OCI-LY3 (cell line): ENCODE data around the gene DNASE1L3.

Experiments used
- H2AFZ ChIP-seq: fragments of 200-600, 300-600 bp; shearing (Covaris generic); 2 replicates; pipeline ENCODE4 v1.6.0; 2014; ENCODE audit warnings: antibody characterized with exemption, low read depth, low read length
- H3K27ac ChIP-seq: fragments of 200-600, 300-600 bp; sonication (generic); 2 replicates; pipeline ENCODE4 v1.5.1; 2014; ENCODE audit warnings: mild to moderate bottlenecking, low read length, moderate library complexity, mixed read lengths
- H3K27me3 ChIP-seq: fragments of 200-600, 300-600 bp; sonication (generic); 2 replicates; pipeline ENCODE4 v1.6.1; 2014; ENCODE audit warnings: low read depth, low read length, mixed read lengths
- H3K36me3 ChIP-seq: fragments of 200-600, 300-600 bp; sonication (generic); replicated peaks from 2 replicates; pipeline ENCODE3; 2014; ENCODE audit warnings: low read depth, low read length, mixed read lengths
- H3K4me1 ChIP-seq: fragments of 300-600, 200-600 bp; sonication (generic); 2 replicates; pipeline ENCODE4 v1.6.1; 2014; ENCODE audit warnings: low read length, mixed read lengths
- H3K4me2 ChIP-seq: fragments of 200-600, 300-600 bp; sonication (generic); 2 replicates; pipeline ENCODE4 v1.6.1; 2014; ENCODE audit warnings: low read length, mixed read lengths
- H3K4me3 ChIP-seq: fragments of 300-600, 200-600 bp; sonication (generic); 2 replicates; pipeline ENCODE4 v1.5.1; 2014; ENCODE audit warnings: antibody characterized with exemption, mild to moderate bottlenecking, low read length, moderate library complexity
- H3K79me2 ChIP-seq: fragments of 300-600, 200-600 bp; shearing (Covaris generic); 2 replicates; pipeline ENCODE4 v1.6.1; 2014; ENCODE audit warnings: mild to moderate bottlenecking, low read length, mixed read lengths
- H3K9ac ChIP-seq: fragments of 300-600, 200-600 bp; shearing (Covaris generic); 2 replicates; pipeline ENCODE4 v1.6.0; 2014; ENCODE audit warnings: mild to moderate bottlenecking, low read length, moderate library complexity
- H3K9me3 ChIP-seq: fragments of 200-600, 300-600 bp; shearing (Covaris generic); 2 replicates; pipeline ENCODE4 v1.6.1; 2014; ENCODE audit warnings: low read length, mixed read lengths; ENCODE audit not compliant: insufficient read depth
- H4K20me1 ChIP-seq: fragments of 200-600, 300-600 bp; sonication (generic); 2 replicates; pipeline ENCODE4 v1.6.1; 2016; ENCODE audit warnings: low read length, mixed read lengths; ENCODE audit not compliant: insufficient read depth
- EZH2phosphoT487 ChIP-seq: fragments of 200-600 bp; shearing (Covaris generic); IDR thresholded peaks from 2 replicates; pipeline ENCODE4 v1.6.1; 2018; ENCODE audit warnings: antibody characterized with exemption, mixed run types, low read depth
- TF ChIP-seq, protein P1 (sequence below): fragments of 200-600, 300-600 bp; sonication (generic); IDR thresholded peaks from 2 replicates; pipeline ENCODE4 v1.5.1; 2014; ENCODE audit warnings: antibody characterized with exemption, low read length, low read depth

The DNASE1L3 gene

DNA sequence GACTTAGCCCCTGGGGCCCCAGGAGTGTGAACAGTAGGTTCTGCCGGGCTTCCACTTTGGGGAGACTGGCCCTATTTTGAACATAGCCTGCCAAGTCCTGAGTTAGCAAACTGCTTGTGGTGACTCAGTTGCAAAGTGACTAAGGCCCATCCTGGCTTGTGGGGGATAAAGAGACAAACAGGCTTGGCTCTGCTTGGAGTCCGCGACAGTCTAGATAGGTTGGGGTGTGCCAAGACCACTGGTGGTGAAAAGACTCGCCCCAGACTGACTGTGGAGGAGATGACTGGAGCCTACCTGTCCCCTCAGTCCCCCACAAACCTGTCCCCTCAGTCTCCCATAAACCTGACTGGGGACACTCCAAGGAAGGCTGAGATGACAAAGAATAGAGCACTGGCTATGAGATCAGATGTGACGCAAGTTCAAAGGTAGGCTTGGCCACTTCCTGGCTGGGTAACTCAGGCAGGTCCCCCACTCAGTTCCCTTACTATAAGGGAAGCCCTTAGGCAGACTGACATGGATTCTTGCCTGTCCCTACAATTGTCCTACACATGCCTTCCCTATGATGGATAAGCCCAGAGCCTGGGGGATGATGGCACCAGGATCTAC is 4.3 kb downstream of the DNASE1L3 start:
- H3K4me1 ChIP-seq: peaks cover 16% of the 10 kb centered on the region
- no peak overlapping the region for H3K27ac ChIP-seq

DNA sequence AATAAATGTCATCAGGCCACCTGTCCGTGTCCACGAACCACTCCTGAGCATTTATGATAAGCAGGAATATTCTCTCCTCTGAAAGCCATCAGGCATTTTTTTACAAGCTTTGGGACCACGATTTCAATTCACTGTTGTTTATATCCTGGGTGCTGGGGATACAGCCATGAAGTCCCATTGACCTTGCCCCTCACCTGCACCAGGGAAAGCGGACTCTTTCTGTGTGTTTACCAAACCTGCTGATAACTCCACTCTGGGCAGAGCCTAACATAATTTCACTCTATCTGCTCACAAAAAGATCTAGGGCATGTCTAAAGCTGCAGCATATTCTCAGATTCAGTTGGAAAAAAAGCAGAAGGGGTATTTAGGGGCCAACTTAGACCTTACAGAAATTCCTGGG is 4.8 kb downstream of the DNASE1L3 start:
- Histone ChIP-seq H4K20me1 (no peaks in the 10 kb centered on the region), H3K4me1 (peaks cover 19% of the 10 kb centered on the region), H3K4me3 (no peak overlapping the region), H3K79me2 (no peaks in the 10 kb centered on the region), H3K4me2 (no peak overlapping the region), H2AFZ (no peak overlapping the region), H3K27ac (no peak overlapping the region), H3K9me3 (peaks cover 8% of the 10 kb centered on the region; the same call in 1 of the 2 replicates), H3K9ac (no peak overlapping the region), H3K27me3 (no peaks in the 10 kb centered on the region), H3K36me3 (peaks cover 2% of the 10 kb centered on the region)
- TF ChIP-seq EZH2phosphoT487: no peak
- TF ChIP-seq, protein P1, sequence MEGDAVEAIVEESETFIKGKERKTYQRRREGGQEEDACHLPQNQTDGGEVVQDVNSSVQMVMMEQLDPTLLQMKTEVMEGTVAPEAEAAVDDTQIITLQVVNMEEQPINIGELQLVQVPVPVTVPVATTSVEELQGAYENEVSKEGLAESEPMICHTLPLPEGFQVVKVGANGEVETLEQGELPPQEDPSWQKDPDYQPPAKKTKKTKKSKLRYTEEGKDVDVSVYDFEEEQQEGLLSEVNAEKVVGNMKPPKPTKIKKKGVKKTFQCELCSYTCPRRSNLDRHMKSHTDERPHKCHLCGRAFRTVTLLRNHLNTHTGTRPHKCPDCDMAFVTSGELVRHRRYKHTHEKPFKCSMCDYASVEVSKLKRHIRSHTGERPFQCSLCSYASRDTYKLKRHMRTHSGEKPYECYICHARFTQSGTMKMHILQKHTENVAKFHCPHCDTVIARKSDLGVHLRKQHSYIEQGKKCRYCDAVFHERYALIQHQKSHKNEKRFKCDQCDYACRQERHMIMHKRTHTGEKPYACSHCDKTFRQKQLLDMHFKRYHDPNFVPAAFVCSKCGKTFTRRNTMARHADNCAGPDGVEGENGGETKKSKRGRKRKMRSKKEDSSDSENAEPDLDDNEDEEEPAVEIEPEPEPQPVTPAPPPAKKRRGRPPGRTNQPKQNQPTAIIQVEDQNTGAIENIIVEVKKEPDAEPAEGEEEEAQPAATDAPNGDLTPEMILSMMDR: no peak

More for the DNA sequence above, 4.3 kb downstream of the DNASE1L3 start:
- Histone ChIP-seq H3K4me3 (no peak overlapping the region), H3K9me3 (peaks cover 4% of the 10 kb centered on the region; the same call in 1 of the 2 replicates), H3K36me3 (no peaks in the 10 kb centered on the region), H3K79me2 (no peaks in the 10 kb centered on the region), H4K20me1 (no peaks in the 10 kb centered on the region), H3K4me2 (no peak overlapping the region), H3K27me3 (no peaks in the 10 kb centered on the region), H3K9ac (no peak overlapping the region), H2AFZ (no peak overlapping the region)
- no peak for TF ChIP-seq EZH2phosphoT487
- TF ChIP-seq, protein P1: no peak

GRCh38 chr3:58204720-58205119 is 6.1 kb downstream of the DNASE1L3 start:
- Histone ChIP-seq H2AFZ (no peak overlapping the region), H3K9me3 (peaks cover 16% of the 10 kb centered on the region; the same call in 1 of the 2 replicates), H3K4me2 (no peak overlapping the region), H3K9ac (no peak overlapping the region), H4K20me1 (no peaks in the 10 kb centered on the region), H3K4me3 (no peak overlapping the region), H3K27me3 (no peaks in the 10 kb centered on the region), H3K36me3 (peaks cover 11% of the 10 kb centered on the region), H3K27ac (no peak overlapping the region), H3K4me1 (peaks cover 32% of the 10 kb centered on the region), H3K79me2 (no peaks in the 10 kb centered on the region)
- TF ChIP-seq, protein P1: no peak
- no peak for TF ChIP-seq EZH2phosphoT487

- TF ChIP-seq, protein P1: no peak
- no peak for TF ChIP-seq EZH2phosphoT487
- peaks cover 16% of the 10 kb centered on the region; the same call in 1 of the 2 replicates for H3K9me3 ChIP-seq
- no peaks in the 10 kb centered on the region for H3K79me2 ChIP-seq
- H4K20me1 ChIP-seq: no peaks in the 10 kb centered on the region
- H3K4me3 ChIP-seq: no peak overlapping the region
- H3K27me3 ChIP-seq: no peaks in the 10 kb centered on the region
- H2AFZ ChIP-seq: no peak overlapping the region
- H3K4me2 ChIP-seq: no peak overlapping the region
- H3K27ac ChIP-seq: peak overlapping the region; percentile 63; the same call in 1 of the 2 replicates
- H3K9ac ChIP-seq: no peak overlapping the region
- peaks cover 44% of the 10 kb centered on the region for H3K4me1 ChIP-seq
- peaks cover 11% of the 10 kb centered on the region for H3K36me3 ChIP-seq
Observed at GRCh38 chr3:58203541-58203940, 7.2 kb downstream of the DNASE1L3 start.
